HG03432 (cell line): ENCODE results near the gene CHRNA3.

ENCODE experiments used
- ATAC-seq: cut with Tn5 transposase; IDR thresholded peaks from one replicate; pipeline ENCODE4 v1.9.1; 2021; ENCODE audit warnings: mild to moderate bottlenecking, moderate library complexity; ENCODE audit not compliant: unreplicated experiment

Gene CHRNA3

DNA sequence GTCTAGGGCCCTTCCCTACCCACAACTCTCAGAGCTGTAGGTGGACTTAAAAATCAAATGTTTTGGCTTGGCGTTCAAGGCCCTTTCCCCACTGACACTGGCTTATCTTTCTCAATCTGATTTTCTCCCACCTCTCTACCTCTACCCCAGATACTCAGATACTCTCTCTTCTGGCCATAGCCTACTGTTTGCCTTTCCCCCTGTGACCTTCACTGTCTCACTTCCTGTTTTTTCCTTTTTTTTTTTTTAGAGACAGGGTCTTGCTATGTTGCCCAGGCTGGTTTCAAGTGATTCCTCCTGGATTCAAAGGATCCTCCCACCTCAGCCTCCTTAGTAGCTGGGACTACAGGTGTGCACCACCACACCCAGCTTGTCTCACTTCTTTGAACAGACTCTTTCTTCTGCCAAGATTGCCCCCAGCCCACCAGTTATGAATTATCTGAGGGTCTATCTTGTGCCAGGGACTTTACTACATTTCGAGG, 15.6 kb upstream of the CHRNA3 start:
- no peak for ATAC-seq

DNA sequence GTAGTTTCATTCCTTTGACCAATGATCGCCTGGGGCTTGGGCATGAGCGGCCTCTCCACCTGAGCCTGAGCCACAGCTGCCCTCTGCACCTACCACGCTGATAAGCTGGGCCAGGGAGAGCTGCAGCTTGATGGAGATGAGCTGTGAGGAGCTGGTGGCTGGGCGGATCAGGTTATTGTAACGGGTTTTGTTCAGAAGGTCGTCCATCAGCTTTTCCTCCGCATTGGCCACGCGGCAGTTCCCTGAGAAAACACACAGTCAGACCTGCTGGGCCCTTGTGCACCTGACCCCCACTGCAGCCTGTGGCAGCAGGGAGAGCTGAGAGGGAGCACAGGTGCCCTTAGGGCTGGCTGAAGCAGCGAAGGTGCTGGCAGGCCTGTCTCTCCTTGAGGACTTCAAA, 14.6 kb upstream of the CHRNA3 start:
- no peak for ATAC-seq

DNA sequence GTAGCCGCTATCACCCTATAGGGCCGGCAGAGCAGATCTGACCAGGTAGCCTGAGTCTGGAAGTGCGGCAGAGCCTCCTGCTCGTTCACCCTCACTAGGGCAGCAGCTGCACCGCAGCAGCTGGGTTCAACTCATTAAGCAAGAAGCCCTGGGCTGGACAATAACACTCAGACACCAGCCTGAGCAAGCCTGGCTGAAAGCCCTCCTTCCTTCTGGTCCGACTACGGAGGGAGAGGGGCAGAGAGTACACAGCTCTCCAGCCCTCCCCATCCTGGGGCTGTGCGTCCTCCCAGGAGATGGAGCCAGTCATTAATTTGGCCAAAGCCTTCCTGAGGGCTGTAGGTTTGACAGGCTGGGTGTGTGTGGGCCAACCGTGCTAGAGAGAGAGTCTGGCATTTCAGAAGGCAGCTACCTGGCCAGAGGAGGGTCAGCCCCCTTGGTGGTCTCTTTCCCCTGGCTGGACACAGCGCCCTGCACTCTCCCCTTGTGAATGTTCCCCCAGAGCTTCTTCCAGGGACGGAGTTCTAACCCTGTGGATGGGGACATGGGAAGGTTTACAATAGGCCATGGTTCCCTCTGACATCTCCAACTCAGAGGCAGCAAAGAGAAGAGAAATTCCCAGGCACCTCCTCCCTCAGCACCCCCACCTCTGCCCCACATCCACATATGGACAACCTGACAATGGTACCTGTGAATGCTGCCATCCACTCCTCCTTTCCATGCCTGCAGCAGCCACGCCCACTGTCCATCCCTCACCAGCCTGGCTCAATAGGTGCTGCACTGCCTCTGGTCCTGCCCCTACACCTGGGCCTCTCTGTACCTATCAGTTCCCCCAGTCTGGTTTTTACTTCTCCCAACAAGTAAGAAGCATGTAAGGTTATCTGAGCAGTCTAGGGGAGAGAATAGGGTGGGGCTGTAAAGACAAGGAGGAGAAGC, 13.7 kb upstream of the CHRNA3 start:
- ATAC-seq: no peak

DNA sequence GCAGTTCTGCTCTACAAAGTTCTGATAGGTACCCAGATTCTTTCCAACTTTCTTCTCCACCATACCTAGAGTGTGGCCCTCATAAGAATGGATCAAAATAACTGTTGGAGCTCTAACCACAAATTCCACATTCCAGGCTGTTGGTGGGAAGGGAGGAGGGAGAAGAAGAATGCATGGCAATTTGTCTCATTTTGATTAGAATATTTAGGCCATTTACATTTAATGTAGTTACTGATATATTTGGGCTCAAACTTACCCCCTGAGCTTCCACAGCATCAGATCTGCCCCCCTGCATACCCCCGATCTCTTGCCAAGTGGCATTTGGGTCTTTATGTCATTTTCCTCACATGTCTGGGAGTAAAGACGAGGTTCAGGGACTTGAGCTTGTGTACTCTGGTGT, 12.6 kb upstream of the CHRNA3 start:
- ATAC-seq: no peak

DNA sequence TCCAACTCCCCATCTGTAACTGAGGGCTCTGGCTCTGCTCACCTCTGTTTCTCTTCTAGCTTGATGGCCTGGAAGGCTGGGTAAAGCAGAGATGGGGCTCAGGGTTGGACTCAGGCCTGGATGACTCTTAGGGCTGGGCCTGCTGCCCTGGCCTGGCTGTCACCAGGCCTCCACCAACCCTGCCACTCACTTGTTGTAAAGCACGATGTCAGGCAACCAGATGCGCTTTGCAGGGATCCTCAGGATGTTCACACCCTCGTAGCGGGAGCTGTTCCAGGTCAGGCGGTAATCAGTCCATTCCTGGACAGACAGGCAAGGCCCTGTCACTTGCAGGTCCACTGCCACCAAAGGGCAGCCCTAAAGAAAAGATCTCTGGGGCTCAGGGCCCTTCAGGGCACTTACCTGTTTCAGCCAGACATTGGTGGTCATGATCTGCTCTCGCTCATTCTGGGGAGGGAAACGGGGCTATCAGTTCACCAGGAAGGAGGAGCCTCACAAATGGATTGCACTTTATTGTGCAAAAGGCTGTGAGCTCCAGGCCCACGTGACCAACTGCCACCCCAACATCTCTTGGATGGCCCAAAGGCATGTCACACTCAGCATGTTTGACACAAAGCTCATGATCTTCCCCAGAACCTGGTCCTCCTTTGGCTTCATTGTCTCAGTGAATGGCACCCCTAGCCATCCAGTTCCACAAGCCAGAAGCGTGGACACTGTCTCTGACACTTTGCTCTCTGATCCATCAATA, 10.3 kb upstream of the CHRNA3 start:
- no peak for ATAC-seq

DNA sequence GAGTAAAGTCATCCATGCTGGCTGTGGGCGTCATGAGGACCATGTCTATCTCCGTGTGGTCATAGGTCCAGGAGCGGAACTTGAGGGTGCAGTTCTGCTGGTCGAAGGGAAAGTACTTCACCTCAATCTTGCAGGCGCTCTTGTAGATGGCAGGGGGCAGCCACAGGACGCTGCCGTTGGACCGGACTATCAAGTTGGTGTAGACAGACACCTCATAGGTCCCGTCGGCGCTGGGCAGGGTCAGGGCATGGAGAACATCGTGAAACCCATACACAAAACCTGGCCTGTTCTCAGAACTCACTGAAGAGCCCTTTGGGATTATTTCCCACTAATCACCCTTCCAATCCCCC, 8.9 kb upstream of the CHRNA3 start:
- no peak for ATAC-seq

DNA sequence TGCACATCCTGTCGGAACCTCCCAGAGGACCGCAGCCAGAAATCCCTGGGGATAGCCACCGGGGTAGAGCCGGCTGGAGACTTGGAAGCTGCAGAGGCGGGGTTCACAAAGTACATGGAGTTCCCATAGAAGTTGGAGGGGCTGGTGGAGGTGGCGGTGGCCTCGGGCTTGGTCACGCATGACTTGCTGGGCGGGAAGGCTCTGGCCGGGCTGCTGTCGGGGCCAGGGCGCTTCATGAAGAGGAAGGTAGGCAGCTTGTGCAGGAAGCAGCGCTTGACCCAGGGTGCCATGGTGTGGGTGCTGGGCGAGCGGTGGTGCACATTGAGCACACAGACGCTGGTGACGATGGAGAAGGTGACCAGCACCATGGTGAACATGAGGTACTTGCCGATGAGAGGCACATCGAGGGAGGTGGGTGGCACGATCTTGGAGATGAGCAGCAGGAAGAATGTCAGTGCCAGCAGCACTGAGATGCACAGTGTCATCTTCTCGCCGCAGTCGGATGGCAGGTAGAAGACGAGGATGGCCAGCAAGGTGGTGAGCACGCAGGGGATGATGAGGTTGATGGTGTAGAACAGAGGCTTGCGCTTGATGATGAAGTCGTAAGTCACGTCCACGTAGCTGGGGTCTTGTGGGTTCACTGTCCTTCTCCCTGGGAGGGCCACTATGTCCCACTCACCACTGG, 8.4 kb upstream of the CHRNA3 start:
- ATAC-seq: no peak

DNA sequence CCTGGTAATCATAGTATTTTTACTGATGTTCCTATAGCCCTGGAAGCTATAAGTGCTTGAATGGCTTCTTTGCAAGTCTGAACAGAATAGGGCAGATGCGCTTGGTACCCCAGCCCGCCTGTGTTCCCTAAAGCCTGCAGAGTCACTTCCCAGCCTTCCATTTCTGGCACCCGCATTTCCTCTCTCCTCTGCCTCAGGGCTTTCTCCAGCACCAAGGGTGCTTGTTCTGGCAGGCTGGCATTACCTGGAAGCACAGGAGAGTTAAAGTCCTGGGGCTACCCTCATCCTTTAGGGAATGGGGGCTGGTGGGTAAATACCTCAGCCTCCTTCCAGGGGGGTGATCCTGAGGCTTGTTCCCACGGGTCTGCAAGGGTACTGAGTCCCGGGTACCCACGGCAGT, 7.4 kb upstream of the CHRNA3 start:
- no peak for ATAC-seq

DNA sequence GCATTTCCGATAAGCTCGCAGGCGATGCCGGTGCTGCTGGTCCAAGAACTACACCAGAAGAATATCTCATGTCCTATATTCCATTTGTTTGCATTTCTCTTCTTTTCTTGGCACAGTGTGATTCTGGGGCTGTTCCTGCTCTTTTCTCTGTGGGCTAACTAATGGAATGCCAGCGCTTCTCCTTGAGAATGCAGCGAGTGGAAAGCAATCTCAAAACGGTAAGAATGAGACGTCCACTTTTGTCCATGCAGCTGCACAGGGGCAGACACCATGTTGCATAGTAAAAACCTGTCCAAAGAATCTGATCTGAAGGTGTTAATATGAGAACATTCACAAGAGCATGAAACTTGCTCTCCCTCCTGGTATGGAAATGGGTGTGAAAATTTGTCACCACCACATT, 6.6 kb upstream of the CHRNA3 start:
- ATAC-seq: no peak

DNA sequence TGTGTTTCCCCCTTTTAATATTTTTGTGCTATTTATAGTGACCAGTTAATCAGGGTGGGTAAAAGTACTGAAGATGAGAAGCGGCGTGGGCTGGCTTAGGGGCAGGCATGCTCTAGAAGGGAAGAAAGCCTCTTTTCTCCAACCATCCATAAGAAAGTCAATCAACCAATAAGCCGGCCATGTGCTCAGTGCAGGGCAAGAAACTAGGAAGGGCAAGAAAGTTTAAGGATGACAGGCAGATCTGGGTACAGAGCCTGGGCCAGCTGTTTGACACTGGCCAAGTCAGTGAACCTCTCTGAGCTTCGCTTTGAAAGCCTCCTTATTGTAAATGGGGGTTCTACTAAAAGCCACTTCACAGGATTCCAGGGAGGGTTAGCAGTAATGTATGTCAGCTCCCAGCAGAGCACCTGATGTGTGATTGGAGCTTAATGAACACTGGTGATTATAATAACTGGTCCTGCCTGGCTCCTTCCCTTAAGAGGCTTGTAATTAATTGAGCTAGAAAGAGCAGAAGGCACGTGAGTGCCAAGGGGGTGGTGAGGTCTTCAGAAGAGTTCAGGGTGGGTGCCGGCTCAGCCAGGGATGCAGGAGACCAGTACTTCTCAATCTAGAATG, 5.7 kb upstream of the CHRNA3 start:
- ATAC-seq: no peak

DNA sequence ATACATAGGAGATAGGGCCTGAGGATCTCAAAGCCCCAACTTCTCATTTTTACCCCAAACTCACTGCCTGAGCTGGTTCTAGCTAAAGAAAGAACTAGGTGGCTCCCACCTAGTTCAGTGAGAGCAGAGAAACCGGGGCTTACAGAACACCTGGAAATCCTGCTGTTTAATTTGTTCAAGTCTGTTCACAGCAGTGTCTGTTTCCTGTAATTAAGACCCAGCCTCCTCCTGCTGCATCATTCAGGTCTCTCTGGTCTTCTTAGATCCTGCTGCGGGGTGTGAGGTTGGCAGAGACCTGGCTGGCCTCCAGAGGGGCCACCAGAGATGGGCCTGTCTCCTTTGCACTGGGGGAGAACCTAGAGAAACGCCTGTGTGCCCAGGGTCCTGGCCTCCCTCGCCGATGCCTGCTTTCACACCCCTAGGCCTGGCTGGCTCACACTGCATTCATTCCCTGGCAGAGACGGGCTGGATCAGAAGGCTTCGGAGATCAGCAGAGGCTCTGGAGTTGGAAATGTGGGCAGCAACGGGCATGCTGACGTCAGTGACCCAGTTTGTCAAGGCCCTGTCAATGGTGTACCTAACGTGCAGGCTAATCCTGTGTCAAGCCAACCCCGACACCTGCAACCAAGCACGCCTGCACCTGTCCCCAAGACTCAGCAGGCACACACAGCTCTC, 4.9 kb upstream of the CHRNA3 start:
- ATAC-seq: no peak

DNA sequence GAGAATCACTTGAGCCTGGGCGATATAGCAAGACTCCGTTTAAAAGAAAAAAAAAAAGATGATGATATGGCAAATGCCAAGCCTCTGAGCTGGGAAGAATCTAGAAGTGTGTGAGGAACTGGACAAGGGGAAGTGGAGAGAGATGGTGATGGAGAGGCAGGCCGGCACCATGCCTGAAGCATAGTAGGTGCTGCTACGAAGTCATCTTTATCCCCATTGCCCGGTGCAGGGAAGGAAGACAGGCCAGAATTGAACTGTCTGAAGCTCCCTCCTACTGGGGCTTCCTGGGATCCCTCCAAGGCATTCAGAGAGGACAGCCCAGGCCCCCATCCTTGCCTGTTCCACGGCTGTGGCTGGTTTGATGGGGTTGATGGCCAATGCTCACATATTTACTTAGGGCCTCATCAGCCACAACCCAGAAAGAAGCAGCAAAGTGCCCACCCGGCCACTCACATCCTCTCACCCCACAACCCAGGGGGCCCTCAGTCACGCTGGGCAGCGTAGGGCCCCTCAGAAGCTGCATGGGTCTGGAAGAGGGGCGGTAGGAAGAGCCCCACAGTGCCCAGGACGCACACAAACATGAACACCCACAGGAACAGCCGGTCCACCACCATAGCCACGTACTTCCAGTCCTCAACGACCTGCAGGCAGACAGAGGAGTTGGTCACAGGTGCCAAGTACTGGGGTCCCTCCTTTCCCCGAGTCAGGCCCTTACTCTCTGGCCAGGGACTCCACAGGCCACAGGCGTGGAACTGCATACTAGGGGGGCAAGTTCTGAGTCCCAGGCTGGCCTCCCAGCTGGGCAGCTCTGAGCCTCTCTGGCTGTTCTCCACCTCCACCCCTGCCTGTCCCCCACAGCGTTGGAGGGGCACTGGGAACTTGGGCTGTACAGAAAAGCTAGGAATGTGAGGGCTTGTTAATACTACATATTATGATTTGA, 4.1 kb upstream of the CHRNA3 start:
- ATAC-seq: no peak

DNA sequence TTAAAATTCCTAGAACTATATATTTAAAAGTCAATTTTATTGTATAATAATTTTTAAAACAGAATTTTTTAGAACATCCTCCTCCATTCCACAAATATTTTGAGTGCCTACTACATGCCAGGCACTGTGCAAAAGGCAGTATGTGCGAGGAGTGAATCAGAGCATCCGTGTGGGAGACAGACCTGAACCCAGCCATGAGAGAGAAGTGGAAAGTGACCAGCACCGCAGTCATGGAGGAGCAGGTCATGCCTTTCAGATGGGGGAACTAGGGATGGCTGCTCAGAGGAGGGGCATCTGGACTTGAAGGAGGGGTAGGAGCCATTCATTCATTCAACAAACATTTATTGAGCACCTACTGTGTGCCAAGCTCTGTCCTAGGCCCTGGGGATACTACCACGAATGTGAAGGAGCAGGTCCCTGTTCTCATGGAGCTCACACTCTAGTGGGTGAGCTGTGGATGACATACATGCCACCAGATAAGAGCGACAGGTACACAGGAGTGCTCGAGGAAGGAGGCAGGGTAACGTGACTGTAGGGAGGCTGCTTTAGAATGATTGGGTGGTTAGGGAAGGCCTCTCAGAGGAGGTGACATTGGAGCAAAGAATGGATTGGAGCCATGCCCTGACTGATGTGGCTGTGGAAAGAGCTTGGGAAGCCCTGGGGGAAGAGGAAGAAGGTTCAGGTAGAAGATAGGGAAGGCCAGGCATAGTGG, 3.1 kb upstream of the CHRNA3 start:
- no peak for ATAC-seq

DNA sequence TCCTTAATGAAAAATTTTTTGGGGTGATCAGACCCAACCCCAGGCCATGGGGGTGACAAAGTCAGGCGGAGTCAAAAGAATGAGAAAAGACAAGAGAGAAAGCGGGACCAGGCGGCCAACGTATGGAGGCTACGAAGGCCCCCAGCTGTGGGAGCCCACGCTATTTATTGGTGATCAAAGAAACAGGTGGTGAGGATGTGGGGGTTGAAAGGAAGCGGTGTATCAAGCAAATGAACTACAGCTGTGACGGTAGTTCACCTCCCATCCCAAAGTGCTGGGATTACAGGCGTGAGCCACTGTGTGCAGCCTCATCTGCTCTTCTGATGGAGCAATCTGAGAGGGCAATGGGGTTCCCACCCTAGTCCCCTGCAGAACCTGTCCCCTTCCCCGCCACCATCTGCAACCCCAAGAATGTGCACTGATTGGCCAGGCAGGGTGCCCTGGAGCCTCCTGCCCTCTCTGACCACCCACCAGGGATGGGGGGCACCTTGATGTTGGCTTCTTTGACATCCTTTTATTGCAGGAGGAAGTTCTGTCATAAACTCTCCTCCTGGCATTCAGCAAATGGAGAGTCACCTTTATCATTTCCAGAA, 1.1 kb upstream of the CHRNA3 start:
- ATAC-seq: no peak

DNA sequence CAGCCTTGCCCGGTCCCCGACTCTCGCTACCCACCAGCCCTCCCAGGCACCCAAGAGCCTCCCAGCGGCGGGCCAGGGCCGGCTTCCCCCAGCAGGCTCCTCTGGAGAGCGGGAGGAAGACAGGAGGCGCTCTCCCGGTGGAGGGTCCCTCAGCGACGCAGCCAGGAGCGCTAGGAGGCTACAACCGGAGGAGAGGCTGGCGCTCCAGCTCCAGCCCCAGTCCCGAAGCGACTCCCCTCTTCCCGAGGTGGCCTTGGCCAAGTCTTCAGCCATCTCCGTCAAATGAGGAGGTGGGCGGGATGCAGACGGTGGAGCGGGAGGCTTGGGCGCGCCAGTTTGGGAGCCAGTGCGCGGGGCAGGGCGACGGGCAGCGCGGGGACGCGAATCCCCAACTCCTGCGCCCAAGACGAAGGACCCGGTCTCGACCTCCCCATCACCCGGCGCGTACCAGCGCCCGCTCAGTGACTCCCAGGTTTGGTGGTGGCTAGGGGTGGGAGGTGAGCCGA, 722 bp downstream of the CHRNA3 start:
- no peak for ATAC-seq

DNA sequence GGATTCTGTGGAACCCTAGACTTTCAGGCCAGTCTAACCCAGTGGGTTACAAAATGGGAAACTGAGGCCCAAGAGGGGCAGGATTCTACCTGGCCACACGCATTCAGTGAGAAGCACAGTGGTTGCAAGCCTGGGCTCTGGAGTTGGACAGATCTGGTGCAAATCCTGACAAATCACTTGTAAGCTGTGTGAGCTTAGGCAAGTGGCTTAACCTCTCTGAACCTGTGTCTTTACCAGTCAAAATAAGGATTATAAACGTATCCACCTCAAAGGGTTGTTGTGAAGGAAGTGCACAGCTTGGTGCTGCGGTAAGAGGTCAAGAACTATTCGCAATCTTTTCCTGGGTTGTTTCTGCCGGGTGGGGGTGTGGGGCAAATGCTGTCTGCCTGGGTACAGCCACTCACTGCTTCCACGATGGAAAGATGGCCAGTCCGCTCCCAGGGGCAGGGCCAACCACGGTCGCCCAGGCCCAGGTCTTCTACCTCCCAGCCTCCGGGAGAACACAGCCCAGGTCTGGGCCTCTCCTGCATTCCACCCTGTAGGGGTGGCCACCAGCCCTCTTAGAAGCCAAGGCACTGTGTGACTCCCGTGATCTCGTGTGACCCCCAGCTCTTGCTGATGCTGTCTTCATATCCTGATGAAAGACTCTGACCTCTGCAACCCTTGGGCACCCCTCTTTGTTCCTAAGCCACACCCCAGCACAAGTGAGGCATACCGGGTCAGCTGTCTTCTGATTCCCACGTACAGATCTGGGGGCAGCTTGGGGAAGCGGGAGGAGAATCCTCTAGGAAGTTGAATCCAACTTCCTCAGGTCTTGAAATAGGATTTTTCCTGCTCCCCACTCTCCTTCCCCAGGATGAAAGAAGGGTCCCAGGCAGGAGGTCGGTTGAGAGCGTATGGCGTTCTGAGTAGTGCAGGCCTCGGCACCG, 1.5 kb downstream of the CHRNA3 start:
- ATAC-seq: no peak

DNA sequence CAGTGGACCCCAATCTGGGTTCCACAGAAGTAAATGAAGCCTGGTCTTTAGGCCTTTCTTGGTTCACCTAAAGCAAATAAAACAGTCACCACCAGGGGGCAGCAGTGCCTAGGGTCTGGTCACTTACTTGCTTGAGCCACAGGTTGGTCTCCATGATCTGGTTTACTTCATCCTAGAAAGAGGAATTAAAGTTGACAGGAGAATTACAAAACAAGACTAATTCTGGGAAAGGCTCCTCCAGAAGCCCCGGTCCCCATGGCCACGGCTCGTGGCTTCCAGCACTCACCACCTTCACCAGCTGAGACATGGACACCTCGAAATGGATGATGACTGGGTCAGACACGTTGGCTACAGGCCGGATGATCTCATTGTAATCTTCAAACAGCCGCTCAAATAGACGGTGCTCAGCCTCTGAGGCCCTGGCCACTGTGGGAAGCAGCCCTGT, 2.3 kb downstream of the CHRNA3 start:
- no peak for ATAC-seq
